SKM-1 (cell line): ENCODE measurements around the gene HOXB2.
"Not testable (repeated sequence)": the region's sequence is repeated elsewhere in the genome, so short reads cannot be mapped to it uniquely, and the experiment has no call there.

Experiments used
- DNase-seq: peaks from one replicate; lab custom pipeline; 2025; ENCODE audit not compliant: unreplicated experiment; lab: John Stamatoyannopoulos, UW

The HOXB2 gene

GRCh38 chr17:48542114-48542656 lies 2.7 kb downstream of the HOXB2 start:
- DNase-seq = no peak

GRCh38 chr17:48541577-48542113 lies 3.3 kb downstream of the HOXB2 start:
- DNase-seq = no peak

GRCh38 chr17:48541036-48541576 lies 3.8 kb downstream of the HOXB2 start:
- DNase-seq = no peak

GRCh38 chr17:48540213-48540612 lies 4.7 kb downstream of the HOXB2 start:
- DNase-seq = no peak

- DNase-seq = no peak
Observed at GRCh38 chr17:48539177-48539576, 5.7 kb downstream of the HOXB2 start.

GRCh38 chr17:48537316-48537715 lies 7.6 kb downstream of the HOXB2 start:
- DNase-seq = no peak

GRCh38 chr17:48535793-48536559 lies 8.9 kb downstream of the HOXB2 start:
- not testable (repeated sequence) for DNase-seq

- no peak for DNase-seq
Observed at GRCh38 chr17:48532261-48532660, 12.6 kb downstream of the HOXB2 start.

GRCh38 chr17:48530887-48531272 lies 14.0 kb downstream of the HOXB2 start, which contains the start of gene HOXB1:
Gene HOXB1, minus strand, starts transcription at chr17:48531011. Its CDS starts 107 bp downstream, at chr17:48530904.
- DNase-seq = no peak

GRCh38 chr17:48530208-48530886 lies 14.6 kb downstream of the HOXB2 start:
- DNase-seq = no peak

- no peak for DNase-seq
Observed at GRCh38 chr17:48529683-48530009, 15.3 kb downstream of the HOXB2 start.

- no peak for DNase-seq
Observed at GRCh38 chr17:48528936-48529682, 15.8 kb downstream of the HOXB2 start.

GRCh38 chr17:48528153-48528935 lies 16.6 kb downstream of the HOXB2 start:
- no peak for DNase-seq

- no peak for DNase-seq
Observed at GRCh38 chr17:48527547-48527932, 17.4 kb downstream of the HOXB2 start.

- DNase-seq = no peak
Observed at GRCh38 chr17:48526608-48527546, 18.0 kb downstream of the HOXB2 start.

GRCh38 chr17:48523010-48523409 lies 21.9 kb downstream of the HOXB2 start:
- DNase-seq = no peak

GRCh38 chr17:48522031-48522653 lies 22.8 kb downstream of the HOXB2 start:
- no peak for DNase-seq

GRCh38 chr17:48520631-48521079 lies 24.3 kb downstream of the HOXB2 start:
- DNase-seq = no peak

GRCh38 chr17:48519427-48519826 lies 25.5 kb downstream of the HOXB2 start:
- no peak for DNase-seq
